ENCODE results near the gene FEZF1. TPM values are rescaled to one million over a fixed set of nuclear protein-coding genes. Genes with fewer than 3 reads are reported as not detected.

The FEZF1 gene
- polyA plus RNA-seq, 1 donor from 2014 or later = 1.1 TPM

DNA sequence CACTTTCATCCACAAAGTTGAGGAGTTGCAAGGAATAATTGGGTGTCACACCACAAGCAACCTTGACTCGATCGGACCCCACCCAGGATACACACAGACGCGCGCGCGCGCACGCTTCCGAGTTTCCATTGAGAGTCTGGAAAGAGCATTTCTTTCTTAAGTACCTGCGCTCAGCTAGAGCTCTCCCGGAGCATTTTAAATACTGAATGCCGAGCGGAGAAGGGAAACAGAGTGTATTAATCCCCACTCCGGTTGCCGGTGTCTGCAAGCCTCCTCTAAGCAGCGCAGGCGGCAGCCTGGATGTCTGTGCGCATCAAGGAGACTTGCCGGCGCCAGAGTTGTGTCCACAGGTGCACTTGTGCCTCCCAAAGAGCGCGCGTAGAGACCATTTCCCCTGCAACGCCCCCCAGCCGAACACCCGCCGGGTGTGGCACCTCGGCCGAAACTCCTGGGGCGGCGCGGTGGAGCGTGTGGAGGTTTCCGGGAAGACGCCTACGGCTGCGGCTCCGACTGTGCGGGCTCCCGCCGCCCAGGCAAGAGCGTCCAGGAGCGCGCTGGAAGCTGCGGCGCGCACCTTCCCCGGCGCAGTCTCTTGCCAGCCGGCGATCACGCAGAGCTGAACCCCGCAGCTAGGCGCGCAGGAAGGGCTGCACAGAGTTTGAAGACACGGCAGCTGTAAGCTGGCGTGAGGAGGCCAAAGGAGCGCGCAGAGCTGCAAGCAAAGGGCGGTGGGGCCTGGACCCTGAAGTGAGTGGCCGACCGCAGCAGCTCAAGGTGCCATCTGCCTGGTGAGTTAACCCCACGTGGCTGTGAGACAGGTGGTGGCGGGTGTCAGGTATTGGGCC lies 1.1 kb upstream of the FEZF1 start:
- Histone ChIP-seq H3K4me2 (ENCODE audit: low read length) (peak overlapping the region; percentile 67), H3K27me3 (ENCODE audit: insufficient read depth, low read depth, low read length) (peaks cover 100% of the 10 kb centered on the region), H3K27ac (ENCODE audit: low read length) (no peak overlapping the region), H3F3A (ENCODE audit: insufficient read depth, low read length, poor library complexity, severe bottlenecking) (peaks cover 3% of the 10 kb centered on the region), H2AFZ (ENCODE audit: low read depth, low read length) (no peak overlapping the region), H3K9ac (ENCODE audit: low read length) (peak overlapping the region; percentile 52), H4K20me1 (ENCODE audit: insufficient read depth) (no peaks in the 10 kb centered on the region), H3K79me2 (replicated peaks; ENCODE audit: insufficient read depth, low read length) (peaks cover 99% of the 10 kb centered on the region), H3K9me3 (ENCODE audit: low read length) (no peaks in the 10 kb centered on the region), H3K36me3 (ENCODE audit: insufficient read depth, low read length) (no peaks in the 10 kb centered on the region), H3K4me3 (ENCODE audit: low read length) (peak overlapping the region; percentile 86), H3K9me2 (ENCODE audit: insufficient read depth, low read length) (no peaks in the 10 kb centered on the region)
- no peak for TF ChIP-seq EZH2 (IDR thresholded peaks at IDR 0.05; ENCODE audit: borderline replicate concordance, insufficient read depth, low read length, poor library complexity, severe bottlenecking)
- peak; percentile 5 for TF ChIP-seq RAD21 (conservative IDR thresholded peaks at IDR 0.05)
- TF ChIP-seq, protein P1, sequence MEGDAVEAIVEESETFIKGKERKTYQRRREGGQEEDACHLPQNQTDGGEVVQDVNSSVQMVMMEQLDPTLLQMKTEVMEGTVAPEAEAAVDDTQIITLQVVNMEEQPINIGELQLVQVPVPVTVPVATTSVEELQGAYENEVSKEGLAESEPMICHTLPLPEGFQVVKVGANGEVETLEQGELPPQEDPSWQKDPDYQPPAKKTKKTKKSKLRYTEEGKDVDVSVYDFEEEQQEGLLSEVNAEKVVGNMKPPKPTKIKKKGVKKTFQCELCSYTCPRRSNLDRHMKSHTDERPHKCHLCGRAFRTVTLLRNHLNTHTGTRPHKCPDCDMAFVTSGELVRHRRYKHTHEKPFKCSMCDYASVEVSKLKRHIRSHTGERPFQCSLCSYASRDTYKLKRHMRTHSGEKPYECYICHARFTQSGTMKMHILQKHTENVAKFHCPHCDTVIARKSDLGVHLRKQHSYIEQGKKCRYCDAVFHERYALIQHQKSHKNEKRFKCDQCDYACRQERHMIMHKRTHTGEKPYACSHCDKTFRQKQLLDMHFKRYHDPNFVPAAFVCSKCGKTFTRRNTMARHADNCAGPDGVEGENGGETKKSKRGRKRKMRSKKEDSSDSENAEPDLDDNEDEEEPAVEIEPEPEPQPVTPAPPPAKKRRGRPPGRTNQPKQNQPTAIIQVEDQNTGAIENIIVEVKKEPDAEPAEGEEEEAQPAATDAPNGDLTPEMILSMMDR (IDR thresholded peaks at IDR 0.05; ENCODE audit: poor library complexity, severe bottlenecking) = peak; percentile 24
- TF ChIP-seq POLR2AphosphoS5 (IDR thresholded peaks at IDR 0.05) = peak; percentile 36
- TF ChIP-seq MXI1 (conservative IDR thresholded peaks at IDR 0.05; ENCODE audit: poor library complexity, severe bottlenecking) = peak; percentile 37
- TF ChIP-seq, protein P2, sequence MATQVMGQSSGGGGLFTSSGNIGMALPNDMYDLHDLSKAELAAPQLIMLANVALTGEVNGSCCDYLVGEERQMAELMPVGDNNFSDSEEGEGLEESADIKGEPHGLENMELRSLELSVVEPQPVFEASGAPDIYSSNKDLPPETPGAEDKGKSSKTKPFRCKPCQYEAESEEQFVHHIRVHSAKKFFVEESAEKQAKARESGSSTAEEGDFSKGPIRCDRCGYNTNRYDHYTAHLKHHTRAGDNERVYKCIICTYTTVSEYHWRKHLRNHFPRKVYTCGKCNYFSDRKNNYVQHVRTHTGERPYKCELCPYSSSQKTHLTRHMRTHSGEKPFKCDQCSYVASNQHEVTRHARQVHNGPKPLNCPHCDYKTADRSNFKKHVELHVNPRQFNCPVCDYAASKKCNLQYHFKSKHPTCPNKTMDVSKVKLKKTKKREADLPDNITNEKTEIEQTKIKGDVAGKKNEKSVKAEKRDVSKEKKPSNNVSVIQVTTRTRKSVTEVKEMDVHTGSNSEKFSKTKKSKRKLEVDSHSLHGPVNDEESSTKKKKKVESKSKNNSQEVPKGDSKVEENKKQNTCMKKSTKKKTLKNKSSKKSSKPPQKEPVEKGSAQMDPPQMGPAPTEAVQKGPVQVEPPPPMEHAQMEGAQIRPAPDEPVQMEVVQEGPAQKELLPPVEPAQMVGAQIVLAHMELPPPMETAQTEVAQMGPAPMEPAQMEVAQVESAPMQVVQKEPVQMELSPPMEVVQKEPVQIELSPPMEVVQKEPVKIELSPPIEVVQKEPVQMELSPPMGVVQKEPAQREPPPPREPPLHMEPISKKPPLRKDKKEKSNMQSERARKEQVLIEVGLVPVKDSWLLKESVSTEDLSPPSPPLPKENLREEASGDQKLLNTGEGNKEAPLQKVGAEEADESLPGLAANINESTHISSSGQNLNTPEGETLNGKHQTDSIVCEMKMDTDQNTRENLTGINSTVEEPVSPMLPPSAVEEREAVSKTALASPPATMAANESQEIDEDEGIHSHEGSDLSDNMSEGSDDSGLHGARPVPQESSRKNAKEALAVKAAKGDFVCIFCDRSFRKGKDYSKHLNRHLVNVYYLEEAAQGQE (IDR thresholded peaks at IDR 0.05; ENCODE audit: borderline replicate concordance) = no peak
- TF ChIP-seq SMC3 (conservative IDR thresholded peaks at IDR 0.05; ENCODE audit: poor library complexity) = no peak

DNA sequence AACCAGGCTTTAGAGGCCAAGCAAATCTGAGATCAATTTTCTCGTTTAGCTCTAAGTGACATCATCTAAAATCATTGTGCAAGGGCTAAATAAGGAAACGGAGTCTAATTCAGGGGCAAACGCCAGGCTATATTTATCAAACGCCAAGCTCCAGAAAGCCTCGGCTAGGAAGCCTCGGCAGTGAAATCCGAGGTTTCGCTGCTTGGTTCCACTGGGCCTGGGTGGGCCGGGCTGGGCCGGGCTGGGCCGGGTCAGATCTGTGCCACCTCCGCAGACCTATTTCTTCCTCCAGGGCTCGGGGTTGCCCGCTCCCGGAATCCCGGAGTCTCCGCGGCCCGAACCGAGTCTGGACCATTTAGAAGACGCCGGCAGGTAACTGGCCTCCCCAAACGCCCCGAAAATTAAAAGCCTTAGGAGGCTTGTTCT lies 459 bp upstream of the FEZF1 start:
- no peaks in the 10 kb centered on the region for H3K36me3 ChIP-seq (ENCODE audit: insufficient read depth, low read length)
- H3K79me2 ChIP-seq (replicated peaks; ENCODE audit: insufficient read depth, low read length) = peaks cover 99% of the 10 kb centered on the region
- no peak overlapping the region for H3K27ac ChIP-seq (ENCODE audit: low read length)
- H3K27me3 ChIP-seq (ENCODE audit: insufficient read depth, low read depth, low read length) = peaks cover 100% of the 10 kb centered on the region
- no peaks in the 10 kb centered on the region for H3K9me2 ChIP-seq (ENCODE audit: insufficient read depth, low read length)
- H3F3A ChIP-seq (ENCODE audit: insufficient read depth, low read length, poor library complexity, severe bottlenecking) = no peaks in the 10 kb centered on the region
- H3K4me2 ChIP-seq (ENCODE audit: low read length) = peak overlapping the region; percentile 67
- H2AFZ ChIP-seq (ENCODE audit: low read depth, low read length) = no peak overlapping the region
- H3K9ac ChIP-seq (ENCODE audit: low read length) = peak overlapping the region; percentile 52
- no peak for TF ChIP-seq MXI1 (conservative IDR thresholded peaks at IDR 0.05; ENCODE audit: poor library complexity, severe bottlenecking)
- no peak for TF ChIP-seq EZH2 (IDR thresholded peaks at IDR 0.05; ENCODE audit: borderline replicate concordance, insufficient read depth, low read length, poor library complexity, severe bottlenecking)
- TF ChIP-seq, protein P2 (IDR thresholded peaks at IDR 0.05; ENCODE audit: borderline replicate concordance) = no peak
- TF ChIP-seq RAD21 (conservative IDR thresholded peaks at IDR 0.05) = no peak
- no peak for TF ChIP-seq EP300 (conservative IDR thresholded peaks at IDR 0.05; ENCODE audit: poor library complexity, severe bottlenecking)
- TF ChIP-seq, protein P1 (IDR thresholded peaks at IDR 0.05; ENCODE audit: poor library complexity, severe bottlenecking) = no peak
- TF ChIP-seq POLR2AphosphoS5 (IDR thresholded peaks at IDR 0.05) = no peak
- no peak for TF ChIP-seq SMC3 (conservative IDR thresholded peaks at IDR 0.05; ENCODE audit: poor library complexity)
- no peak for TF ChIP-seq TAF1 (IDR thresholded peaks at IDR 0.05; ENCODE audit: low read depth)
- H4K20me1 ChIP-seq (ENCODE audit: insufficient read depth) = no peaks in the 10 kb centered on the region
- H3K9me3 ChIP-seq (ENCODE audit: low read length) = no peaks in the 10 kb centered on the region
- peak overlapping the region; percentile 86 for H3K4me3 ChIP-seq (ENCODE audit: low read length)
